ENCODE data around the gene NOSTRIN. TPM values are rescaled to one million over a fixed set of nuclear protein-coding genes. Genes with fewer than 3 reads are reported as not detected.
"Not testable (repeated sequence)": the region's sequence is repeated elsewhere in the genome, so short reads cannot be mapped to it uniquely, and the experiment has no call there.

The NOSTRIN gene, protein sequence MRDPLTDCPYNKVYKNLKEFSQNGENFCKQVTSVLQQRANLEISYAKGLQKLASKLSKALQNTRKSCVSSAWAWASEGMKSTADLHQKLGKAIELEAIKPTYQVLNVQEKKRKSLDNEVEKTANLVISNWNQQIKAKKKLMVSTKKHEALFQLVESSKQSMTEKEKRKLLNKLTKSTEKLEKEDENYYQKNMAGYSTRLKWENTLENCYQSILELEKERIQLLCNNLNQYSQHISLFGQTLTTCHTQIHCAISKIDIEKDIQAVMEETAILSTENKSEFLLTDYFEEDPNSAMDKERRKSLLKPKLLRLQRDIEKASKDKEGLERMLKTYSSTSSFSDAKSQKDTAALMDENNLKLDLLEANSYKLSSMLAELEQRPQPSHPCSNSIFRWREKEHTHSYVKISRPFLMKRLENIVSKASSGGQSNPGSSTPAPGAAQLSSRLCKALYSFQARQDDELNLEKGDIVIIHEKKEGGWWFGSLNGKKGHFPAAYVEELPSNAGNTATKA
- total RNA-seq = not detected

DNA sequence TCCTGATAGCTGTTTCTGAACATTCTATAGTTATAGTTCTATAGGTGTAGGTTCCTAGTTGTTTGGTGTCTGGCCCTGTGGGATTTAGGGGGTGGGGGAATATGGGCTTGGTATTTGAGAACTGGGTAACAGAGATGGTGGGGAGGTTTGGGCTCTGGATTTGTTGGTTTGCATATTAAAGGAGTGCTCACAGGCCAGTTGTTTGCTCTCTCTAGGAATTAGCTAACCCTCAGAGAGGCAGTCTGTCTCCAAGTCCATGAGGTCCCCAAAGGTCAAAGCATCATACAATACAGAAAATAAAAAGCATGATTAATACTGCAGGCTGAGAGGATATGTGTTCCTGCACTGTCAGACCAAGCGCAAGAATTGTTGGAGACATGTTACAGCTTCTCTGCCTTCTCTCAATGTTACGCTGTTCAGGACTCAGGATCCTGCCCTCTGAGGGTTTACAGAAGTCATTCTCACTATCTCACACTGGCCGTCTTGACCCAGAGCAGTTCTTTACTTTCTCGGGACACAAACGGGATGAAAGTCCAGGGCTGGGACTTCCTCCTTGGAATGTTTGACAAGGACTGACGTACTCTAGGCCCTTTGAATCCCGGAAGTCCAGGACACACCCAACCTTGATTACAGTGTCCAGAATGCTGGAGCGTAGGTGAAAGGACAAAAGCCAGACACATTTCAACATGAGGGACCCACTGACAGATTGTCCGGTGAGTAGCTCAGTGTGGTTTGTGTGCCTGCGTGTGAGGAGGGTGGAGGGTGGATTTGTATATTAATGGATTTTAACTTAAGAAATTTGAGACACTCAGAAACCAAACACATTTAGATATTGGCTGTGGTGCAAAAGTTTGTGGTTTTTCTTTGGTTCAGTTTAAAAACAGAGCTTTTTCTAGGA is at the start of gene NOSTRIN:
TSS of gene NOSTRIN (plus strand) at position 677 of the 898 bp plus-strand sequence. CDS start at position 687, 10 bp downstream.
- no peak for DNase-seq

DNA sequence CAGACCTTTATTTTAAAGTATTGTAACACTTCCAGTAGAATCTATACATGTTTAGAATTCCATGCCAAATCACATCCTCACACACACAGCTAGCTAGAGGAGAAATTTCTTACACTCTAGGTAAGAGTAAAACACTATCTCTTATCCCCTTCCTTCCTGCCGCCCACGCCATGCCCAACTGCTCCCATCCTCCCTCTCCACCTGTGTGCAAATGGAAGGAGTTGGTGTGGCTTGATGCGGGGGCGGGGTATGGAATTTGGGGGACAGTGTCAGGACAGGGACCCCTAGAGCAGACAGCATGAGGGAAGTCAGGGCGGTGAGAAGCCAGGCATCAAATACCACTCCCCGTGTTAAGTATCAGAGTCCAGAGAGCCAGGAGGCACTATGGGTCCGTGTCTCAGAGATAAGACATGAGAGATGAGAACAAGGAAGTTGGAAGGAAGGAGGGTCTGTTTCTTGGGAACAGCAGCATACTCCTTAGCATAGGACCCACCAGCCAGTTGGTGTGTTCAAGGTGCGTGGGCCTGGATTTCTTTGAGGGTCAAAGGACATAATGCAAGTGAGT is 48.6 kb upstream of the NOSTRIN start:
- DNase-seq = no peak

DNA sequence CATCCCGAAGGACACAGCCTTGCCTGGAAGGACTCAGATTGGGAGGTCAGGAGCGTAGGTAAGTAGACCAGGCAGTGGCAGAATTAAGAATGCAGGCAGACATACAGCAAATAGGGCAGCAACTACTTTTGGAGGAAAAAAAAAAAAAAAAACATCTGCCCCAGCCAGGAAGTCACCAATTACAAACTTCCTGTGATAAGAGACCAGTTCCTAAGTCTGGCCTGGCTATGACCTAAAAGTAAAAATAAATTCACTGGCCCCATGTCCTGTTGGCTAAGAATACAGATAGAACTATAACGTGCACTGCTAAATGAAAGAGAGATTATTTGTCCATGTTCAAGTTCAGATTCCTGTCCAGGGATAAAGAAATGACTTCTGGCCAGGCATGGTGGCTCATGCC is 45.2 kb upstream of the NOSTRIN start:
- DNase-seq = no peak

DNA sequence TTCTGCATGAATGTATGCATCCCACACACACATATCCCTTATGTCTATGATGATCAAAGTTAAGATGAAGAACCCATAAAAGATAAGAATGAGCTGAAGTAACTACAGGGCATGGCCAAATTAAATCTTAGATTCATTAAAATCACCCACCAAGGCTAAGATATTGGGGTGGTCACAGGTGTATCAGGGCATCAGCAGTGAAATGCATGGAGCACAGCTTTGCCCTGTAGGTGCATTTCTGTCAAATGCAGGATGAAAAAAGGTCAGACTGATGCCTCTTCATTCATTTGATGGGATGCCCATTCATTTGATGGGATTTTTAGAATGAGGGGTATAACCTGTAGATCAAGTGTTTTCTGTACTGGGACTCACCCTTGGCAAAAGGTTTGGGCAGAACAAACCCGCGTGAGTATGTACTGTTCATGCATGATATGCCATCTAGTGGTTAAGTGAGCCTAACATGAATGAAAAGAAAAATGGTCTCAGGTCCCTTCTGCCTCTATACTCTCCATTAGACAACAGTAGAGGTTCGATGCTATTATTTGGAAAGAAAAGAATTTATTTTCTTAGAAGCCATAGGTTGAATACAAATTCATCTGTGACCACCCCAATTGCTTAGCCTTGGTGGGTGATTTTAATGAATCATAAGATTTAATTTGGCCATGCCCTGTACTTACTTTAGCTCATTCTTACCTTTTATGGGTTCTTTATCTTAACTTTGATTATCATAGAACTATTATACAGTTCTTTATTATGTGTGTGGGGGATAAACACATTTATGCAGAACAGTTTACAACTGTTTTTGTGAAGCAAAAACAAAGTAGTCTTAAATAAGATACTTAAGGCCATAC is 43.2 kb upstream of the NOSTRIN start:
- DNase-seq = no peak

DNA sequence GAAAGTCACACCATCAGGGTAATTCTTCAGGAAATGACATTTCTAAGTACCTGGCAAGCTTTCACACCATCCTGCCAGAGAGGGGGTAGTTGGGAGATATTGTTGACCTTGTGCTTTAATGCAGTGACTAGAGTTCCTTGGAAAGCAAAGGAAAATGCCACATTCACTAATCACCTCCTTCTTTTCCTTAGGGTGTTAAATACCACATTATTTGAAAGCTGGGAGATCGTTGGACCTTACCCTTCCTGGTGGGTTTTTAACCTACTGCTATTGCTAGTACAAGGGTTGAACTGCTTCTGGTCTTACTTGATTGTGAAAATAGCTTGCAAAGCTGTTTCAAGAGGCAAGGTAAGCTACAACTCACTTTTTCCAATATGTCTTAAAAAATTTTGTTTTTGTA is 37.0 kb upstream of the NOSTRIN start:
- no peak for DNase-seq

DNA sequence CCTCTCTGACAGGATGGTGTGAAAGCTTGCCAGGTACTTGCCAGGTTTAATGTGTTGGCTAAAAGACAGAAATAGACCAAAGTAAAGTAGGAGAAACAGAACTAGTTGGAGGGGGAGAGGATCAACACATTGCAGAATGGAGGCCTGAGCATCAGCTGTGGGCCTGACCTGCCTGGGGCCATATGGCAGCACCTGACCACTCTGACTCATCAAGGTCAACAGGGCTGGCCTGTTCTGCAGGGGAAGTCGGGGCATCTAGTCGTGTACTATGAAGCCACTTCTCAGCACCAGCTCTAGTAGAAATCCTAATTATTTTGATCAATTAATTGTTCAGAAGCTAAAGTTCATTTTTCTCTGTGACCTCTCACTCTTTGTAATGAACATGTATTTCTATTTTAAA is 35.8 kb upstream of the NOSTRIN start:
- DNase-seq = no peak

DNA sequence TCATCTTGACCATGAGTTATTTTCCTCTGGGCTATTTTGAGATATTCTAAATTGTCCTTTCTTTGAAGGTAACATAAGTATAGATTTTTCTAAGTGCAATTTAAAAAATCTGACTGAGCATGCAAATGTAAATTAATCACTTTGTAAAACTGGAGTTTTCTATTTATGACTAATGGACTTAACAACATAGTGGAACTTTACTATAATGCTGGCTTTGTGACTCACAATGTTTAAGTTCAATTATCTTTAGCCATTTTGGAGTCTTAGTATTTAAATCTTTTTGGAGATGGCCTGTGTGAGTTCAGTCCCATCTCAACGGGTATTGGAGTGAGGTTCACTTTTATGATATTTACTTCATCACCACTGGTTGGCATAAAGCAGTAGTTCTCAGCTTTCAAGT is 35.2 kb upstream of the NOSTRIN start:
- no peak for DNase-seq

DNA sequence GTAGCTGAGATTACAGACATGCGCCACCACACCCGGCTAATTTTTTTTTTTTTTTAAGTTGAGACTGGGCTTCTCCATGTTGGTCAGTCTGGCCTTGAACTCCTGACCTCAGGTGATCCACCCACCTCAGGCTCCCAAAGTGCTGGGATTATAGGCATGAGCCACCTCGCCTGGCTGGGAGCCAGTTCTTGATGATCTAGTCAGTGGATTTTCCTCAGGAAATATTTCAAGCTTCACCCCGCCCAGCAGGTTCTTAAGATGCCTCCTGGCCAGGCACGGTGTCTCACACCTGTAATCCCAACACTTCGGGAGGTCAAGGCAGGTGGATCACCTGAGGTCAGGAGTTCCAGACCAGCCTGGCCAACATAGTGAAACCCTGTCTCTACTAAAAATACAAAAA is 34.1 kb upstream of the NOSTRIN start:
- not testable (repeated sequence) for DNase-seq

DNA sequence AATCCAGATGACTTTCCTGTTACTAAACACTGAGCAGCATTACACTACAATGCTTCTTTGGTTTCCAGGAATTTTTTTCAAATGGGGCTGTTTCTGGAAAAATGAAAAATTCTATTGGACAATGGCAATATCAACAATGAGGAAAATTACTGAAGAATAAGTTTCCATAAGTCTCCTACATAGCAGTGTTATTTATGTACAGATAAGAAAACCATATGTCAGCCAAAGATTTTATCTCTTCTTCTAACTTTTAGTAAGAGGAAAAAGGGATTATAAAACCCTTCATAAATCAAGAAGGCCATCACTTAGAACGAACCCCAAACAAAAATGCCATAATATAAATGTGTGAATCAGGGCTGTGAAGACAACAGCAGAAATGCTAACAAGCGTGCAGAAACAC is 31.6 kb upstream of the NOSTRIN start:
- DNase-seq = no peak

DNA sequence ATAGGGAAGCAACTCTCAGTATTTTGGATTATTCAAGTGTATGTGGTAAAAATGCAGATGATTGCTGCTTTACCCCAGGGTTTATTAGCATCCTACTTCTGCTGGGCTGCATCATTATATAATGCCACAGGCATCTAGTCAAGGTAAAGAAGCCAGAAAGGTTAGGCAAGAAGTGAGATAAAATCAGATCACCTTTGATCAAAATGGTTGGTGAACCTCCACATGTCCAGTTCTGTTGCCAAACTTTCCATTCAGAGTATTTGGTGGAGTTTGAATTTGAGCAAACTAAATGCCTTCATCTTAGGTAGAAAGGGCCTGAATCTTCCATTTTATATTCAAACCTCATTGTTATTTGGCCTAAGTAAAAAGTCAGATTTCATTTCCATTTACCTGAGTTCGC is 29.7 kb upstream of the NOSTRIN start:
- DNase-seq = no peak

DNA sequence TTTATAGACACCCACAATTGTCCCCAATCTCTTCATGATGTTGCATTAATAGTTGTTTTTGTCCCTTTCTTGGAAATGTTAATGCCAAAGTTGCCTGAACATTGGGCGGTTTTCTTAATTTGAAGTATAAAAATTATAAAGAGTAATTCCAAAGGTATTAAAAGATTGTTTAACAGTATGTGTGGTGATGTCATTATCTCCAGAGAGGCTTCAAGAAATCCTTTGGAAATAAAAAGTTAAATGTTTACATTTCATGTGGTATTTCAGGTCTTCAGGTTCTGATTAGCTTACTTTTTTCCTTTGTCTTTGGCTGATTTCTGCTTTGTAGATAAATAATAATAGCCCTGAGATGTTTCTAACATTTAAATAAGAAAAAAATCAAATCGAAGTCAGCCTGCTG is 29.3 kb upstream of the NOSTRIN start:
- no peak for DNase-seq

DNA sequence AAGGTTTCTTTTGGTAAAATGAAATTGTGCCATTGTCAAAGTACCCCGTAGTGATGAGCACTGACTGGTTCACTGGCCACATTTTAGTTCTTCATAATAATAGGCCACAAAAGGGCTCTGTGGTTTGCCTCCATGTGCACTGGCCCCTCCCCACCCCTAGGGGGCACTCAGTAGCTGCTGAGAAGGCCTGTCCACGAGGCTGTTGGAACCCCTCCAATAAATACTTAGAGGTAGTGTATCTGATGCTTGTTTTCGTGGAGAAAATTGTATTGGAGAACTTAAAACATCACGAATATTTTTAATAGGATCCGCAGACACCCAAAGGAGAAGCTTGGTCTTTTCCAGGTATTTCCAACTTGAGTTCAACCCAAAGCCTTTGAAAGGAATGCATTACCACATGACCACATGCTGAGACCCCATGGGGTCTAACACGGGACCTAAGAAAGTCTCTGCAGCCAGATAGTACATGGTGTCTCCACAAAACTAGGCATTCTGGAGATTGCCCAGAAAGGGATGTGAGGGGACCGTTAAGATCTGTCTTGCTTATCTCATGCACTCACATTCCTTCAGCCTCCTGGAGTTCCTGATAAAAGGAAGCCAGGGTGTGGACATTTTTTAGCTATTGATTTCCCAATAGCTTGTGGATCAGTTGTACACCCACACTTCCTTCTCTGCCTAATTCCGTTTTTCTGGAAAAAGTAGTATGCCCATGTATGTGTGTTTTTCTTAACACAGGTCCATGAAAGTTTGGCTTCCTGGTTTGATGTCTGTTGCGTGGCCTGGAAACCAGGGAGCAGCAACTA is 28.5 kb upstream of the NOSTRIN start:
- DNase-seq = no peak

DNA sequence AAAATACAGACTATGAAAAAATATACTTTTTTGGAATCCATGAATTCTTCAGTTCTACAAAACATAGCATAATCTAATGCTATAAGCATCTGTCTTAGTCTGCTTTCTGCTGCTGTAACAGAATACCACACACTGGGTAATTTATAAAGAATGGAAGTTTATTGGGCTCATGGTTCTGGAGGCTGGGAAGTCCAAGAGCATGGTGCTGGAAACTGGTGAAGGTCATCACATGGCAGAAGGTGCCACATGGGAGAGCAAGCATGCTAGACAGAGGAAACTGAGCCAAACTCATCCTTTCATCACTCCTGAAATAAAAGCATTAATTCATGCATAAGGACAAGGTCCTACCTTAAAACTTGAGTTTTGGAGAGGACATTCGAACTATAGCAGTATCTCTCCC is 26.6 kb upstream of the NOSTRIN start:
- DNase-seq = no peak

DNA sequence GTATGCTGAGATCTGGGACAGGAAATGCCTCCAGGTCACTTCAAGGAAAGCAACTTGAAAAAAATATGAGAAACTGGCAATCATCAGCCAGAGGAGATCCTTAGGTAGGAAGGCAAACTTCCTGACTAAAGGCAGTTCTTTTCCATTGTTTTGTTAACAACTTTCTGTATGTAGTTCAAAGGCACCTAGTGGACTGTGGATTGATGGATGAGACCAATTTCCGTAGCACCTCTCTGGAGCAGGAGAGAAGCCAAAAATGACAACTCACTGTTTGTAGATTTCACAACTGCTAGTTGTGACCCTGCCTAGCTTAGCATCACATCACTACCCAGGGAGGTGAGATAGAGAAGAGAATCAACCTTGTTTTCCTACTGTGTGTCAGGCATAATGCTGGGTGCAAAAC is 21.8 kb upstream of the NOSTRIN start:
- no peak for DNase-seq

DNA sequence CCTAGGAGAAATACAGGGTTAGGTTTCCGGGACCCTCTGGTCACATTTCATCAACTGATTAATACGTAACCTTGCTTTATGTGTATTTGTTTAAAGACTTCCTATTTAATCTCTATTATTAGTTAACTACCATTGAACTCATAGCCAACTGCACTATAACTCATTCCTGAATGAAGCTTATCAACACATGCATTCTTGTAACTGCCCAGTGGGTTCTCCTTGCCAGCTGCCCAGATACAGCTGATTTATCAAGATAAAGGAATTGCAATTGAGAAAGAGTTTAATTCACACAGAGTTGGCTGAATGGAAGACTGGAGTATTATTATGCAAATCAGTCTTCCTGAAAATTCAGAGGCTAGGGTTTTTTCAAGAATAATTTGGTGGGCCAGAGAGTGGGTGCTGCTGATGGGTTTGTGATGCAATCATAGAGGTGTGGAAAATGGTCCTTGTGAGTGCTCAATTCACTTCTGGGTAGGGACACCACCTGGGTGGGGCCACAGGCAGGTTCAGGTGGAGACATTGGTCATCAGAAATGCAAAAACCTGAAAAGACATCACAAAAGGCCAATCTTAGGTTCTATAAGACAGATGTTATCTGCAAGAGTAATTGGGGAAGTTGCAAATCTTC is 21.1 kb upstream of the NOSTRIN start:
- DNase-seq = no peak

DNA sequence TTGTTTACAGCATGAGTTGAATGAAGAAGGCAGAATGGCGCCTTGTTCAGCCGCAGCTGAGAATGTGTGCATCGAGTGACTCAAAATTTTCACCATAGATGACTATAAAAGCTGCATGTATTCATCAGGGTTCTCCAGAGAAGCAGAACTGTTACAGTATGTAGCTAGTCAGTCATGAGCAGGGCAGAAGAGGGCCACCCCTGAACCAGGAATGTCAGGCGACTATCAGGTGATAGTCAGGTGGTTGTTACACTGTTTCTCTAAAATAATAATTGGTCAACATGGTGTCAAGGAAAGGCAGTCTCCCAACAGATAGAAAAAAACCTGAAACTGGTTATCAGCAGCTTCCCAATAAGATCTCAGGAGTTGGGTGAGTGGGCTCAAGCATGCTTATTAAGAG is 20.2 kb upstream of the NOSTRIN start:
- DNase-seq = no peak

DNA sequence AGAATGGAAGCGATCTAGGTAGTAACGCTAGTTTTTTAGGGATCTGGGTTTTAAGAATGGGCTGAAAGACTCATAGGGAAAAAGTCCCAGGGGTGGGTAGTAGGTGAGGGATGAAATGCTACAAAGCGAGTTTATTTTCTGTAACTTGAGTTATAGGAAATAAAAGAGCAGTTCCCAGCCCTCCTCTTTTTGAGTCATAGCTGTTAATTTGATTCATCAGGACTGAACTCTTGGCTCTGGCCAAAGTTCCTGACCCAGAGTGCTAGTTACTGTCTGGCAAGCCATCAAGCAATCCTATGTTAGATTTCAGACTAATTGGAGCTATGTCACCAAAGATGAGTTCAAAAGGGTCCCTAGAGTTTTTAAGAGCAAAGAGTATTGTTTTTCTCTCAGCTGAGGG is 17.4 kb upstream of the NOSTRIN start:
- DNase-seq = no peak

DNA sequence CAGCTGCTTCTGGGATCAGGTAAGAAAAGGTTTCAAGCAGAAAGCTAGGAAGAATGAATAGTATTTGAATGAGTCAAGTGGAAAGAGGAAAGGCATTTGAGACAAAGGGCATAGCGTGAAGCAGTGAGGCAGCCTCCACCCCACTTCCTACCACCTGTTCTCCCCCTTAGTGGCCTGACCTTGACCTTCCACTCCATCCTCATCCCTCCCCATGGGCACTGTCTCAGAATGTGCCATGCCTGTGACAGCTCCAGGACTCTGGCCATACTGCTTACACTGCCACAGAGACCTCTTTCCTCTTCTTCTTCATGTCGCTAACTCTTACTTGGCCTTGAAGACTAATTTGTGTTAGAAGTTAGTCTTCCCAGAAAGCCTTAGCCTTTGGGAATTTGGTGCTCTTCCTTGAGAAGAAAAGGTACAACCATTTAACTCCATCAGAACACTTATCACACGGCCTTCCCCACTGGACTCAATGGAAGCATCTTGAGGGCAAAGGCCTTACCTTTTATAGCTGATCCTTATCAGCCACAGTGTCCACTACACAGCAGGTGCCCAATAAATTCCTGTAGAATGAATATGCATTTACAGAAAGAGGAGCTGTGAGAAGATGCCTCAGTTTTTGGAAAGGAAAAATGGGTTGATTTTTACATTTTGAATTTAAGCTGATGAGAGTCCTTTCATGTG is 15.2 kb upstream of the NOSTRIN start:
- DNase-seq = no peak

DNA sequence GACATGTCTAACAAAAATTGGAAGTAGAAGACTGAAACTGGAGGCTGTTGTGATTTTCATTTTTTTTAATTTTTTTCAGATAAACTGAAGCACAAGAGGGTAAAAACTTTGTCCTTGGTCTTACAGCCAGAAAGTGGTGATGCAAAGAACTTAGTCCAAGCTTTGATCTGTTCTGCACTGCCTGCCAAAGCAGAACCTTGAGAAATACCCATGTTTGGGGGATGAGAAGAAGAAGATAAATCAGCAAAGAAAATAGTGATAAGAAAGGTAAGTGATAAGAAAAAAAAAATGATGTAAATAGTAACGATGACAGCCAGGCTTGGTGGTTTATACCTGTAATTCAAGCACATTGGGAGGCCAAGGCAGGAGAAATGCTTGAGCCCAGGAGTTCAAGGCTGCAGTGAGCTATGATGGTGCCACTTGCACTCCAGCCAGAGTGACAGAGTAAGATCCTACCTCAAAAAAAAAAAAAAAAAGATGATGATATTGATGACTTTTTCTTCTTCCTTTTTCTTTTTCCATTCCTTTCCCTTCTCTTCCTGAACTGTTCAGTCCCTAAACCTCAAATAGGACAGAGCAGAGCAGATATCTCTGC is 14.6 kb upstream of the NOSTRIN start:
- DNase-seq = no peak

DNA sequence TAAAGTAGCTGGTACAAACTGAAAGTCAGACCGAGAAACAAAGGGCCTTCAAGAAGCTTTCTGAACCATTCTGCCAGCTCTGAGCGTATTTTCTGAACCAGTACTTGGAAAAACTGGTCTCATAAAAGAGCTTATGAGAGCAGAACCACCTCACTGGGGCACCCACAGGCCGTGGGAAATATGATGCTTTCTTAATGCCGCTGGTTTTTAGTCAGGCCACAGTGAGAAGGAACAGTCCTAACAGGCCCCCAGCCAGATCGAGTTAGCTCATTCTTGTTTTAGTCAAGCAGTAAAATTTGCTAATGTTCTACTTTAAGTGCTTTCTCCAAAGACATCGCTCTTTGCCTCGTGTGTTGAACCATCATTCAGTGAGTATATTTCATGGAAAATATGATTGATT is 12.7 kb upstream of the NOSTRIN start:
- DNase-seq = no peak
